SKM-1 (cell line): ENCODE measurements around the gene BTBD17.
A peak's percentile ranks its signal among the peaks of the same experiment; 100 is the strongest.
"Not testable (repeated sequence)": the region's sequence is repeated elsewhere in the genome, so short reads cannot be mapped to it uniquely, and the experiment has no call there.

Experiments used
- DNase-seq: peaks from one replicate; lab custom pipeline; 2025; ENCODE audit not compliant: unreplicated experiment; lab: John Stamatoyannopoulos, UW

BTBD17 gene, protein sequence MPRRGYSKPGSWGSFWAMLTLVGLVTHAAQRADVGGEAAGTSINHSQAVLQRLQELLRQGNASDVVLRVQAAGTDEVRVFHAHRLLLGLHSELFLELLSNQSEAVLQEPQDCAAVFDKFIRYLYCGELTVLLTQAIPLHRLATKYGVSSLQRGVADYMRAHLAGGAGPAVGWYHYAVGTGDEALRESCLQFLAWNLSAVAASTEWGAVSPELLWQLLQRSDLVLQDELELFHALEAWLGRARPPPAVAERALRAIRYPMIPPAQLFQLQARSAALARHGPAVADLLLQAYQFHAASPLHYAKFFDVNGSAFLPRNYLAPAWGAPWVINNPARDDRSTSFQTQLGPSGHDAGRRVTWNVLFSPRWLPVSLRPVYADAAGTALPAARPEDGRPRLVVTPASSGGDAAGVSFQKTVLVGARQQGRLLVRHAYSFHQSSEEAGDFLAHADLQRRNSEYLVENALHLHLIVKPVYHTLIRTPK

DNA sequence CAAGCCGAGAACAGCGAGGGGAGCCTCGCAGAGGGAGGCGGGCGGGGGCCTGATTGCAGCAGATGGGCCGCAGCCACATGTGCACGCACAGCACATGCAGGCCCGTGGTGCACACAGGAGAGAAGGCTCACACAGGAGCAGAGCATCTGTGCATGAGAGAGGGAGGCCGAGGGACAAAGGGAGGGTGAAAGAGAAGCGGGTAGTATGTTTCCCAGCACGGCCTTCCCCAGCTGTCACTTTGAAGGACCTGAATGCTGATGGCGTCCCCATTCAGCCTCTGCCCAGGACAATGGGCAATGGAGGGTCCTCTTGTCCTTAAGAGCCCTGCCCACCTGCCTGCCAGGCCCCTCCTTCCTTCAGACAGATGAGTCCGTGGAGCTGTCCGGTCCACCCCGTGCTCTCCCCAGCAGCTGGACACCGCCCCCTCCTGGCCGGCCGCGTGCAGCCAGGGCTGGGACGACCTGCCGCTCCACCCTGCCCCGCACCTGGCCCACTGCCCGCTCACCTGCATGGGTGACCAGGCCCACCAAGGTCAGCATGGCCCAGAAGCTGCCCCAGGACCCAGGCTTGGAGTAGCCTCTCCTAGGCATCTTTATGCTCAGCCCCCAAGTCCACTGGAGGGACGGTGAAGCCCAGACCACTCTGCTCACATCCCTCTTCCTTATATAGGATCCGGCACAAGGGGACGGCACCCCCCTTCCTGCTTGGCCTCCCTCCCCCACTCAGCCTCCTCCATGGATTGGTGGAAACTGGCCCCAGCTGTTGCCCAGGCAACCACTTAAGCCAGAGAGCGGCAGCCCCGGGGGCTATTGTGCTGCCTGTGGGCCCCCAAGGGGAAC, at the start of gene BTBD17:
Gene BTBD17, minus strand, starts transcription at position 639 of the 839 bp plus-strand sequence. Its CDS starts 49 bp downstream, at position 590.
- no peak for DNase-seq

DNA sequence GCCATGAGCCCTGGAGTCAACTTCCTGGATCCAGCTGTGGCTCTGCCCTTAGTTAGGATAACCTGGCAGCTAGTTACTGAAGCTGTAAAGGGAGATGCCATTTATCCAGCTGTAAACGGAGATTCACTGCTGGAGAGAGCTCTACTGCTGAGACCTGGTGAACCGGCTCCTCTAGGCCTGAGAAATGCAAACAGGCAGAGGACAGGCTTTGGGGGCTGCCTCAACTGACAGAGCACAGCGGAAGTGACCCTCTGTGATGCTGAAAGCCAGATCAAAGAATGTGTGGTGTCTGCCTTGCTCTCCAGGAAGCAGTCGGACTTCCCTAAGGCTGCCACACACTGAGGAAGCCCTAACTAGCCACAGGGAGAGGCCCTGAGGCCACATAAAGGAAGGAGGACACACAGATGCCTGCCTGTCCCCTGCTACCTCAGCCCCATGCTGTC, 48.4 kb upstream of the BTBD17 start:
- DNase-seq: no peak

DNA sequence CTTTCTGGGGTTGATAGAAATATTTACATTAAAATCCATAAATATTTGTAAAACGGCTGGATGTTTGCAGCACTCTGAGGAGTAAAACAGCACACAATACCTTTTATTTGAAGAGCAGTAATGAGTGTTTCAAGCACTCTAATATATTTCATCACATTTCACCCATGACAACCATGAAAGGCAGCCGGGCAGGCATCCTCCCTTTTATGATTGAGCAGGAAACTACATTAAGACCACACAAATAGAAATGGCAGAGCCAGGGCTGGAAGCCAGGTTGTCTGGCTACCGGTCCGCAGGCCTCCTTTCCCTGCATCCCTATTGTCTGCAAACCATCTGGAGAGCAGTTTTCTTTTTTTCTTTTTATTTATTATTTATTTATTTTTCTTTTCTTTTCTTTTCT, 47.1 kb upstream of the BTBD17 start:
- no peak for DNase-seq

DNA sequence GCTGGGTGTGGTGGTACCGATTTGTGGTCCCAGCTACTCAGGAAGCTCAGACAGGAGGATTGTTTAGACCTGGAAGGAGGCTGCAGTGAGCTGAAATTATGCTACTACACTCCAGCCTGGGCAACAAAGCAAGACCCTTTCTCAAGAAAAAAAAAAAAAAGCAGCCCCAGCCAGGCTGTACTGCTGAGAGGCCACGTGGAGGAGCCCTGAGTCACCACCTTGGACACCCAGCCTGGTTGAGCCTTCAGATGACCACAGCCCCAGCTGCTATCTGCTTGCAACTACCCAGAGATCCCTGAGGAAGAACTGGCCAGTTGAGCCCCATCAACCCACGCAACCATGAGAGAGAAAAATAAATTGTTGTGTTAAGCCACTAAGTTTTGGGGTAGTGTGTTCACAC, 46.6 kb upstream of the BTBD17 start:
- DNase-seq: no peak

DNA sequence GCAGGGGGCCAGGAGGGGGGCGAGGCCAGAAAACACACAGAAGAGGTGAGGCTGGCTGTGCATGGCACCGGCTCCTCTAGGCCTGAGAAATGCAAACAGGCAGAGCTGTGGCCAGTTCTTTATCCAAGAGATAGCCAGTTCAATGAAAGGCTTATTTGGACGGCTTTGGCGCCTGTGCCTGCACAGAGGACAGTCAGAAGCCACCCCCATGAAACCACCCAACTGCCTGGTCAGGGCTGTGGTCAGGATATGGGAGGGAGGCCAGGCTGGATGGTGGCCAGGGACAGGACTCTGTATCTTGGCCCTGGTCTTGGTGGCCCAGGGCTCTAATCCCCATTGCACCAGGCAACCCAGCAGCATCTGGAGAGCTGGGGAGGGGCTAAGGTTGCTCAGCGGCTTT, 45.7 kb upstream of the BTBD17 start:
- DNase-seq: no peak

DNA sequence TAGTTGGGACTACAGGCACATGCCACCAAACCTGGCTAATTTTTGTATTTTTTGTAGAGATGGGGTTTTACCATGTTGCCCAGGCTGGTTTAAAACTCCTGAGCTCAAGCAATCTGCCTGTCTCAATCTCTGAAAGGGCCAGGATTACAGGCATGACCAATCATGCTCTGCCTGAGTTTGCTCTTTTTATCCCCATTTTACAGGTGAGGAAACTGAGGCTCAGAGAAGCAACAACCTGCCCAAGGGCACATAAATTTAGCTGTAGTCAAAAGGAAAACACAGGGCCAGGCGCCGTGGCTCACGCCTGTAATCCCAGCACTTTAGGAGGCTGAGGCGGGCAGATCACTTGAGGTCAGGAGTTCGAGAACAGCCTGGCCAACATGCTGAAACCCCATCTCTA, 43.6 kb upstream of the BTBD17 start:
- DNase-seq: not testable (repeated sequence)

DNA sequence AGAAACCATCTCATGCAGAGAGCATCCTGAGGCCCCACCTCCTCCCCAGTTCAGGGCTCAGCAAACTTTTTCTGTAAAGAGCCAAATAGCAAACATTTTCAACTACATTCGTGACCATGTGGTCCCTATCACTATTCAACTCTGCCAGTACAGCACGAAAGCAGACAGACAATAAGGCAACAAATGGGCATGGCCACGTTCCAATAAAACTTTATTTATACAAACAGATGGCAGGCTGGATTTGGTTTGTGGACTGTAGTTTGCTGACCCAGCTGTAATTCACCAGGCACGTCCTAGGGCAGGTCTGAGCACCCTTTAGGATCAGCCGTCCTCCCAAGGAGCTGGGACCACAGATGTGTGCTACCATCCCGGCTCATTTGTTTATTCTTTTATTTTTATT, 43.1 kb upstream of the BTBD17 start:
- no peak for DNase-seq

DNA sequence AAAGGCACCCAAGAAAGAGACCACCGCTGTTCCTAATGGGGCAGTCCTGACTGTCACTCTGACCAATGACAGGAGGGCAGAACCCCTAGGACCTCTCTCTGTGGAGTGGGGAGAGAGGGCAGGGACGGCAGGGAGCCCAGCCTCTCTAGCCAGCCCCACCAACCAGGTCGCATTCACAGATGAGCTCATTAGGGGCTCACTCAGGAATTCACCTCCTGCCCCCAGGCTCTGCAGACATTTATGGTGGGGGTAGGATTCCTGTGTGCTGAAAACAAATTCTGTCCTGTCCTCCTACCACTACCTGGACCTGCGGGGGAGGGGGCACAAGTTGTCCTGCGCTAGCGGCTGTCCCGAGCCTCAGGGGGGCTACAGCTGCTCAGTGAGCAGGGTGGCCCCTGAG, 42.5 kb upstream of the BTBD17 start:
- DNase-seq: no peak

DNA sequence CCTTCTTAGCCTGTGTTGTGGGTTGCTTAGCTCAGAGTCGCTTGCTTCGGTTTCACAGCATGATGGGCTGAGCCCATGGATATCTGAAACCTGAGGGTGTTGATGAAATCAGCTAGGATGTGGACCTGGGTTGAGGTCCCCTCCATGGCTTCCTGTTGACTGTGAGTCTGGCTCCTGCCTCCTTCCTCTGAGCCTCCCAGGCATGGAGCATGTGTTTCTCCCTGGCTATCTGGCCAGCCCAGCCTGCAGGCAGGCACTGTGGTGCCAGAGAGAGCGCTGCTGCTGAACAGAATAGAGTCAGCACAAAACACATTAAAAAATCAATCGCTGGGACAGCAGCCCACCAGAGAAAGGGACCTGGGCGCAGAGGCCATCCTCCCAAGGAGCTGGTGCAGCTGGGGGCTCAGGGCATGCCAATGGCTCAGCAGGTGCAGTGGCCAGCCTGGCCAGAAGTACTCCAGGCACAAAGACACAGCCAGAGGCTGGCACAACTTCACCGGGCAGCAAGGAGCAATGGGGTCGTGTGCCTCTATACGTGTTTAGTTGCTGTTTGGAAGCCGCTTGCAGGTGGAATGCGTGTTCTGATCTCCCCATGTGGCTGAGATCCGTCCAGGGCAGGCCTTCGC, 42.0 kb upstream of the BTBD17 start:
- DNase-seq: no peak

DNA sequence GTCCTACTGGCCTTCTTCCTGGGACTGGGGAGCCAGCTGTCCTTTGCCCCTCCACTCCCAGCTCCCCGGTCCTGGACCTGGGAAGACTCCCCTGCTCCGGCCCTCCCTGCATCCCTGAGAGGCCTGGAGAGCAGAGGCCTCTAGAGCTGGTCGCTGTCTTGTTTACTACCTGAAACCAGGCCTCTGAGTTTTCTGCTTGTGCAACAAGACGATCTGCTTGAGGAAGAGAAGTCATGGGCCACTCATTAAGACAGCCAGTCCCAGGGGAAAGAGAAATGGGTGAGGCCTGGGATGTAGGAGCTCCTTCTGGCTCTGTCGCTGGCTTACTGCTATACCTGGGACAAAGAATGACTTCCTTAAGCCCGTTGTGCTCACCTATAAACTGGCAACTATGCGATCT, 40.4 kb upstream of the BTBD17 start:
- no peak for DNase-seq

DNA sequence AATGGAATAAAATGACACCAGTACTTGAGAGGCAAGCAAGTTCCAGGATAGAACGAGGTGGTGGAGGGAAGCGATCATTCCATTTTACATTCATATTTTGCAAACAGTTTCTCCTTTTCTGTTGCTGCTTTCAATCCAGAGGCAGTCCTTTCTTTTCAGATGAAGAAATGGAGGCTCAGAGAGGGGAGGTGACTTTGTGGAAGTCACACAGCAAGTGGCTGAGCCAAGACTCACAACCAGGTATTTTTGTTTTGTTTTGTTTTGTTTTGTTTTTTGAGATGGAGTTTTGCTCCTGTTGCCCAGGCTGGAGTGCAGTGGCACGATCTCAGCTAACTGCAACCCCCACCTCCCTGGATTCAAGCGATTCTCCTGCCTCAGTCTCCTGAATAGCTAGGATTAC, 34.9 kb upstream of the BTBD17 start:
- no peak for DNase-seq

DNA sequence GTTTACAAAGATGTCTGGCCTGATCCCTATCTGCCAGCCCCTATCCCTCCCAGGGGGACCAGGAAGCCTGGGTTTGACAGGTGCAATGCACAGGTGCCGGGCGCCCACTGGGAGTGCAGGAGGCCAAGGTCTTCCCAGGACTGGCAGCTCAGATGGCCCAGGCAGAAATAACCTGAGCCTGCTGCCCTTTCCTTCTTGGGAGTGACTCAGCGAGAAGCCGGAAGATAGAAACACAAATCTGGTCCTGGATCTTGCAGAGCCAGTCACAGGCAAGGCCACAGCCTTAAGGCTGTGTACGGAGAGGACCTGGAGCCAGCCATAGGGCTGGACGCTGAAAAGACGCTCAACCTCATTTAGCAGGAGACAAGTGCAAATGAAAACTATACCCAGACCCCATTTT, 33.3 kb upstream of the BTBD17 start:
- no peak for DNase-seq

DNA sequence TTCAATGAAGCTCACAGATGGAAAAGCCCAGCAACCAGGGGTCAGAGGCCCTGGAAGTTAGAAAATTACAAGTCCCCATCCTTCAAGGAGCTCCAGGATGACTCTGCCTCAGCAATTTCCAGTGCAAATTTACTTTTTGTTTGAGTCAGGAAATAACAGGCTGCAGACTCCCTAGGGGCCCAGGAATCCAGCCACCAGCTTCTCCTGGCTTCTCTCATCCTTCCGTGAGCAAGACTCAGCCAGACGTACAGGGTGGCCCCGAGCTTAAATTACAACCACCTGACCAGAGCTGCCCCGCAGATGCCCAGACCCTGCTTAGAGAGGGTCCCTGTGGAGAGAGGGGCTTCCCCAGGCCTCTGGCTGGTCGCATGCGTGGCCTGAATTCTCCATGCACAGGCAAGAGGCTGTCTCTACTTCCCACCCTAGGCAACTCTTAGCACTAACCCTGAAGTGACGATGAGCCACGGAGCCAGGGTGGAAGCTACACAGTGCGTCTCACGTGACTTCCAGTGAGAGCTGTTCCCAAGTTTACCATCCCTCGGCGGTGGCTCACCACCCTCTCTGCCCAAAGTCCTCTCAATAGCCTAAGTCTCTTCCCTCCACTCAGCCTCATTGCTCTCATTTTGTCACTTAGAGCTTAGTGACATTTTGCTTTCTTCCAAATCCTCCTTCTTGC, 32.7 kb upstream of the BTBD17 start:
- DNase-seq: no peak

DNA sequence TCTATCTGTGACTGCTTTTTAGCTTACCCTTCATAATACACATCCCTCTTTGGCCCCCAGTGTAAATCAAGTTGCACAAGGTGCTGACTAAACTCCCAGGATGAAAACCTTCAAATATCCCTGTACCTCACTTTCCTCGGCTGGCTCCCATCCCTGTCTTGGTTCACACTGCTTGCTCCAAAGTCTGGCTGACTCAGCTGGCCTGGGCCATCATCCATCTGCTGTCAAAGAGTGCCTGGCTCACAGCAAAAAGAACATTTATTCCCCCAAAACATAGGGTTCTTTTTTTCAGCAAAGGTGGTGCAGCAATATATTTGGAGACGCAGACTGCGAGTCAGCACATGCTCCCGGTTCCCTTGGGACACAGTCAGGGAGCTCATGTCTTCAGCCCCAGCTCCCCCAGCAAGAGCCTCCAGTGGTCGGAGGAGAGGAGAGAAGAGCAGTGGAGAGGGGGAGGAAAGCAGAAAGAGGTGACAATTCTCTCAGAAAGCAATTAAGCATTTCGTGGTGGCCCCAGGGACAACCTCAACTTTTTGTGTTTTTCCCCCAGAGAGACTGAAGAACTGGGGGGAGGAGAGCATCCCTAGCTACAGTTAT, 31.8 kb upstream of the BTBD17 start:
- DNase-seq: no peak

DNA sequence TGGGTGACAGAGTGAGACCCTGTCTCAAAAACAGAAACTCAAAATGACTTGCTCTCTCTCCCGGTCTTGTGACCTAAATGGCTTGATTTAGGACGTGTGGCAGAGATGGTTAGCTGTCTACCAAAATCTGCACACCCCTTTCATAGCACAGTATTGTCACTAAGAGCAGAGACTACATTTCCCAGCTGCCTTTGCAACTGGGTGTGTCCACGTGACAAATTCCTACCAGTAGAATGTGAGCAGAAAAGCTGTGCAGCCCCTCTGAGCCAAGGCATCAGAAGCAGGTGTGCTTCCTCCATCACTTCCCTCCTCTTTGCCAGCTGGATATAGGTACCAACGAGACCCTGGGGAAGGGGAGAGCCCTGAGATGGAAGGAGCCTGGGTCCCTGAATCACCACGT, 31.2 kb upstream of the BTBD17 start:
- no peak for DNase-seq

DNA sequence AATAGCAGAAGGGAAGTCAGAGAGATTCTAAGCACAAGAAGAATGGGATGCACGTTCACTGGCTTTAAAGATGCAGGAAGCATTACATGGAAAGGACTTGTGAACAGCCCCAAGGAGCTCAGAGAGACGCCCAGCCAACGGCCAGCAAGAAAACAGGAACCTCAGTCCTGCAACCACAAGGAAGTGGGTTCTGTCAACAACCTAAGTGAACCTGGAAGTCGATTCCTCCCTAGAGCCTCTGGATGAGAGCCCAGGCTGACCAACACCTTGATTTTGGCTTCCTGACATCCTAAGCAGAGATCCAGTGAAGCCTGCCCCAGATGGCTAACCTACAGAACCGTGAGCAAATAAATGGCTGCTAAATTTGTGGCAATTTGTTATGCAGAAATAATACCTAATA, 30.1 kb upstream of the BTBD17 start:
- DNase-seq: peak; percentile 63

DNA sequence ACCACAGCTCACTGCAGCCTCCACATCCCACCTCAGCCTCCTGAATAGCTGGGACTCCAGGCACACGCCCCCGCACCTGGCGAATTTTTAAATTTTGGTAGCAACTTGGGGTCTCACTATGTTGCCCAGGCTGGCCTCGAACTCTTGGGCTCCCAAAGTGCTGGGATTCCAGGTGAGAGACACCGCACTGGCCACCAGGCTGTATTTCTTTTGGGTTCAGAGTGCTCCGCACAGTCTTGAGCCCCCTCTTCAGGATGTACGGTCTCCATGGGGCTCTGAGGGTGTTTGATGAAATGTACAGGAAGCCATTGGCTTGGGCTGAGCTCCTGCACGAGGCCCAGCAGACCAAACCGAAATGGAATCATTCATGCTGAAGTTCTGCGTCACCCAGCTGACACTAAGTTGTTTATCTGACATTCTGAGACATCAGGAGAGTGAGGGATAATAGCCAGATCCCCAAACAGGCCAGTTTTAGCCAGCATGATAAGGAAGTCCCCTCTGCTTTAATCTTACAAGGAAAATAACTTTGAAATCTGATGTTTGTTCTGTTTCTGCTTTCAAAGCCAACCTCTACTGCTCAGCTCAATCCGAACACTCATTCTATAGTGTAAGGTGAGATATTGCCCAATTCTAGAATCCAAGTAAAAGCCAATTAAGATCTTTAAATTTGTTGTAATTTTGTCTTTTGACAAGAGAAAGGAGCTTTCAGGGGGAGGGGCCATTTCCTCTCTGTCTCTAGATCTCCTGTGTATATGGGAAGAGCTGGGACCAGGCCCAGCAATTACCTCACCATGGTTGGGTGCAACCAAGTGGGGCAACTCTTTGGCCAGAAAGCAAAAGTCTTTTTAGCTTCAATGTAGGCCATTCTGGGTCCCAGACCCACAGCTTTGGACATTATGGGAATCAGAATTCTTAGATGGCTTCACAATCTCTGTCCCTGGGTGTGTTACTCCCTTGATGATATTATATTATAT, 29.3 kb upstream of the BTBD17 start:
- peak; percentile 21 for DNase-seq

DNA sequence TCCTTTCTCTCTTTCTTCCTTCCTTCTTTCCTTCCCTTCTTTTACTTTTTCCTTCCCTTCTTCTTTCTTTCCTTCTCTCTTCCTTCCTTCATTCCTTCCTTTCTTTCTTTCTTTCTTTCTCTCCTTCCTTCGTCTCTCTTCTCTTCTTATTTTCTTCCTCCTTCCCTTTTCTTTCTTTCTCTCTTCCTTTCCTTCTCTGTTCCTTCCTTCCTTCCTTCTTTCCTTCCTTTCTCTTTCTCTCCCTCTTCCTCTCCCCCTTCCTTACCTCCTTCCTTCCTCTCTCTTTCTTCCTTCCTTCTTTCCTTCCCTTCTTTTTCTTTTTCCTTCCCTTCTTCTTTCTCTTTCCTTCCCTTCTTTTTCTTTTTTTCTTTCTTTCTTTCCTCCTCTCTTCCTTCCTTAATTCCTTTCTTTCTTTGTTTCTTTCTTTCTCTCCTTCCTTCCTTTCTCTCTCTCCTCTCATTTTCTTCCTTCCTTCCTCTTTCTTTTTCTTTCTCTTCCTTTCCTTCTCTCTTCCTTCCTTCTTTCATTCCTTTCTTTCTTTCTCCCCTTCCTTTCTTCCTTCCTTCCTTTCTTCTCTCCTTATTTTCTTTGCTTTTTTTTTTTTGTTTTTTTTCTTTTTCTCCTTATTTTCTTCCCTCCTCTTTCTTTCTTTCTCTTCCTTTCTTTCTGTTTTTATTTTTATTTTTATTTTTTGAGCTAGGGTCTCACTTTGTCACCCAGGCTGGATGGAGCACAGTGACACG, 28.4 kb upstream of the BTBD17 start:
- no peak for DNase-seq
